HG02840 (cell line): ENCODE data around the gene SCARB1.

Source experiments
- ATAC-seq: cut with Tn5 transposase; IDR thresholded peaks from one replicate; pipeline ENCODE4 v1.9.1; 2021; ENCODE audit warnings: mild to moderate bottlenecking, moderate library complexity, moderate number of reproducible peaks; ENCODE audit not compliant: unreplicated experiment, low FRiP score

SCARB1 gene

DNA sequence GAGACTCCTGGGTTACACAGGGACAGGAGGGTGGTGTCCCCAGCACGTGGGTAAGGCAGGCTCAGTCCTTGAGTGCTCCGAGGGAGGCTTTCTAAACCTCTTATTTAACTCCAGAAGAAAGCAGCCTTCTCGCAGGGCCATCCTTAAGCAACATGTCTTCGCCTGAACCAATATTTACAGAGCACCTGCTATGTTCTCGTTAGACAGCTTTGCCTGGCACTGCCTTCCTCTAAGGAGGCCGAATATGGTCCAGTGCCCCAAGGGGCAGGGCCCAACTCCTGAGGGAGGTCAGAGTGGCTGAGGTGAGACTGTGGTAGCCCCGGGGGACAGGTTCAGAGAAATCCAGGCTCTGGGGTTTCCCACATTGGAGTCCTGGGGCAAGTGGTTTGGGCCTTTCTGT lies 2.1 kb upstream of the SCARB1 start:
- ATAC-seq = no peak

DNA sequence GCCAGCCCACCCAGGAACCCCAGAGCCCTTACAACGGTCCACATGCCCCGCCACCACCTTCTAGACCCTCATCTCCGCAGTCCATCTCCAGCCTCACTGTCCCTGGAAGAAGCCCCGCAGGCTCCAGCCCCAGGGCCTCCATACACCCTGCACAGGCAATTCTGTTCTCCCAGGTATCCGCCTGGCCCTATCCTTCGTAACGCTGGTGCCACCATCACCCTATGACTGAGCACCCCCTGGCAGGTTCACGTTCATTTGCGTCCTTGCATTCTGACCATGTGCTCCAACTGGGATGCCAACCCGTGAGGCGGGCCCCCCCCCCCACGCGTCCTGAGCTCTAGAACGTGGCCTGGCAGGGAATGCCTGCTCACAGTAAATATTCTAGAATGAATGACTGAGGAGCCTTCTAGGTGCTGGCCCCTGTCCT lies 675 bp upstream of the SCARB1 start:
- no peak for ATAC-seq

DNA sequence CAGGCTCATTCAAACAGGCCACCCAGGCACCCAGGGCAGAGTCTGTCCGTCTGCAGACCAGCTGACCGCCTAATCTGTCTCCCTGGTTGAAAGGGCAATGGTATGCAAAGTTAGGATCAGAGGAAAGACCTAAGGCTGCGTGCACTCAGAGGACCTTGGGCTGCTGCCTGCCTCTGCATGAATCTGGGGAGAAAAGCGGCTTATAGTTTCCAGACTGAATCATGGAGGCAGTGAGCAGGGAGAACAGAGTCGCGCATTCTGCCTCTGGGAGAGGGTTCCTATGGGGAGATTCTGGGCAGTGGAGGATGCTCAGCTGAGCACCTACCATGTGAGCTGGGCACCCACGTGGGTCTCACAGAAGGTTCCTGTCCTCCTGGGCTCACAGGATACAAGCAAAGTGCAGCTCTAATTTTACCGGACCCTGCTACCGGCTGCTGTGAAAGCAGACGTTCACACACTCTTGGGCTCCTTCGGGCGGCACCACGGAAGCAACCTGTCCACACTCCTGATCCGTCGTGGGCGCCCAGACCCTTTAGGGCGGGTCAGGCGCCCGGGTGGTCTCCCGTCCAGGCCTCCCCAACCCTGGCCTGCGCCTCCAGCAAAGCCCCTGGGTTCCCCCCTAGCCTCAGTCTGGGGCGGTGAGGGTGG lies 772 bp downstream of the SCARB1 start:
- ATAC-seq = peak; percentile 25

DNA sequence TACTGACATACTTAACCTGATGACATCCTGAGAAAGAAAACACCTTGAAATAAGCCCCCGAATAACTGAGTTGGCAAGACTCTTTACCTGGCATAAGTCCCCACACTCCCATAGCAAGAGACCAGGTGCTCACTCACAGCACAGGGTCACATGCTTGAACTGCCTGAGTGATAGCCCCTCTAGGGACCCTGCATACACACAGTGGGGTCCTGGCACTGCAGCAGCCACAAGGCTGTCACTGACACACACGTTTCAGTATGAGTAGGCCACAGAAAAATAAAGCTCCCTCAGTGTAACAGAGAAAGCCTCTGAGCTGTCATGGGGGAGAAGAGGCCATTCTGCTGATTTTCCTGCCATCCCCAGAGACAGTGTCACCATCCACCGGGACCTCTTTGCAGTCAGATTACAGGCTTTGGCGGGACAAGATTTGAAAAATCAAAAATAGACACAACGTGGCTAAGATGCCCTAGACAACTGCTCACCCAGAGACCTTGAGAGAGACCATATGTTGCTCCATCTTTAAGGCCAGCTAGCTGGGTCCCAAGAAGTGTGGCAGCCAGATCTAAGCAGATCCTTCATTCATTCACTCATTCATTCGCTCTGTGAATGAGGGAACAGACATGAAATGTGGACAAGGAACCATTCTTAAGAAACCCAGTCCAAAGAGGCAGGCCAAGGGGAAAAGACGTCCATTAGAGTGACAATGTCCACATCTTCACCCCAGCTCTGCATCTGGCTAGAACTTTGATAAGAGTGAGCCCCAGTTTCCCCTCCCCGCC lies 1.6 kb downstream of the SCARB1 start:
- no peak for ATAC-seq

DNA sequence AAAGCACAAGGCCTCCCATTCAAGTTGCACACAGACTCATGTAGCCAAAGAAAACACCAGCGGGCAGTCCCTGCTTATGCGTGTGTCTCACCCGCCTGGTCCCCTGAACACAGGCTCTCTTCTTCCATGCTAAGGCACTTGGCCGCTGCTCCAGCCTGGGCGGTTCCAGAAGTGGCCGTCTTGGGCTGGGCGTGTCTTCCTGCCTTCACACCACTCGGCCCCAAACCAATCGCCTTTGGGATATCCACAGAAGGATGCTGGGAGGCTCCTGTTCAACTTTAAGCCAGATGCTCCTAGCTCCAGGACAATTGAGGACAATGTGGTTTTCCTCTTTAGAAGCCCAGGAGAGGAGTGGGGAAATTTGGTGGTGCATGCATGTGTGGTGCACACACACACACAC lies 2.2 kb downstream of the SCARB1 start:
- no peak for ATAC-seq

DNA sequence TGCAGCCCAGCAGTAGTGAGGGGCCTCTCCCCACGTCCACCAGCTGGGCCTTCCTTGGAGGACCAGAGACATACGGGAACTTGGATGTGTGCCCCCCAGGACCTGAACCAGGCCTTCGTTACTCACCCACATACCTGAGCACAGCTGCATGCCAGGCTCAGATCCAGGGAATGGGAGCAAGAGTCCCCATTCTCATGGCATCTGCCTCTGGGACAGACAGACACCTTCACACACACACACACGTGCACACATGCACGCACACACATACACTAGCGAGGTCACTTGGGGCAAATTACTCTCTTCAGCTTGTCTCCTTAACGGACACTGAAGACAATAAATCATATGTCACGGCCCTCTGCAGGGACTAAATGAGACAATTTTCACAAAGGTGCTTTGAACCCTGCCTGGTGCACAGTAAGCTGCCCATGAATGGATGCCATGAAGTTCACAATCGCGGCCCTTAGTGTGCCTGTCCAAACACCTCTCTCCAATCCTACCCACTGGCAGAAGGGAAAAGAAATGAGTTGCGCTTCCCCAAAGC lies 5.7 kb downstream of the SCARB1 start:
- no peak for ATAC-seq

DNA sequence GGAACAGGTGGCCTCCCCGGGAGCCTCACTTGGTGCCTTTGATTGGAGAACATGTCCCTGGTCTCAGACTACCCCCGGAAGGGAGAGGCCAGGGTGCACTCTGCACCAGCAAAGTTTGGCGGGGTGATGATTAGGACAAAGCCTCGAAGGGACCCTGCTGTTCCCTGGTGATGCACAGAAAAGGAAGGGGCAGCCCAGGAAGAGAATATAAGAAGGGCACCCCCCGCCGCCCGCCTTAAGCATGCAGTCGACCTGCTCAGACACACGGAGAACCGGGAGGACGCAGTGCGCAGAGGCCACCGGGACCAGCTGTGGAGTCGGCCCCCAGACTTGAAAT lies 6.9 kb downstream of the SCARB1 start:
- ATAC-seq = no peak

DNA sequence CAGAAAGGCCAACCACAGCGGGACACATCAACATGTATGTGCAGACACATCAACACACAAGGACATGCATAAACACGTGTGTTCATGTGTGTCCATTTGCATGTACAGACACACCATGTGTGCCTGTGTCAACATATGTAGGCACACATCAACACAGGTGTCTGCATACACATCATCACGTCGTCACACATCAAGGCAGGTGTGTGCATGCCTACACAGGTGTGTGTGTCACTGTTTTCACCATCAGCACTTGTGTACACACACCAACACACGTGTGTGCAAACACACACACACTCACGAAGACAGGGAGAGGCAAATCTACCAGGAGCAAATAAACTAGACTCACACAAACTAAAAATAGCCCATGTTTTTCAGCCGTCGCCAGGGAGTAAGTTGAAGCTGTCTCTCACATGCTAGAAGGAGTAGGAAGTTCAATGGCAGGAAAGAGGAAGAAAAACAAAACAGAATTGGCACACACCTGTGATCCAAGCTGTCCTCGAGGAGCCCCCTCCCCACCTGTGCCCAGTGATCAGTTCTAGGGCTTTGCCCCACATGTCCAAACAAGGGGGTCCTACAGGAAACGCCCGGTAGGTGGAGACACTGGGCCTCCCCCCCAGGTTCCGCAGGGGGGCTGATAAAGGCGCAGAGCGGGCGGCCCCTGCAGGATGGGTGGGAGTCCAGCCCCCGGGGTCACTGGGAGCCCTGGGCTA lies 7.4 kb downstream of the SCARB1 start:
- ATAC-seq = no peak

DNA sequence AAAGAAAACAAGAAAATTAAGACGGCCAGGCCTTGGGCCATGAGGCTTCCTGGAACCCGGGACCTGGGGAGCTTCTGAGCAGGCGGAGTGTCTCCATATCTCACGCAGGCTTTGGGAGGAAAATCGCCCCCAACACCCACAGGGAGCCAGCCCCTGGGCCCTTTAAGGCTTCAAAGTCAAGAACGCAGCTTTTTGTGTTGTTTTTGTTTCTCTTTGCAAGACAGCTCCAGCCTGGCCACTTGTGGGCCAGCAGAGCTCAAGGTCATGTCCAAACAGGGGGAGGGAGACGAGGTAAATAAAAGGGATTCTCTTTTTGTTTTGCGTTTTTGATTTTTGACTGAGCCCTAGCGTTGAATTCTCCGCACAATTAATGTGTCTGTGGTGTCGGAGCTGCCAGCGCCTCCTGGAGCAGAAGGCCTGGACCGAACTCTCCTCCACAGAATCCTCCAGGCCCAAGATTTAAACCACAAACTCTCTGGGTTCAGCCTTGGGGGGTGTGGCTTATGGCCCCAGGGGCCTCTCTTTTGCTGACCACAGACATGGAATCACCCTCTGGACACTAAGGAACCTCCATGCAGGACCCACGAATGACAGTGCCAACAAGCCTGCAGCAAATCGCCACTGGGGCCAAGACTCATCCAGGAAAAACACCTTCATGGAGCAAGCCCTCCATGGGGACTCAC lies 8.2 kb downstream of the SCARB1 start:
- ATAC-seq = no peak

DNA sequence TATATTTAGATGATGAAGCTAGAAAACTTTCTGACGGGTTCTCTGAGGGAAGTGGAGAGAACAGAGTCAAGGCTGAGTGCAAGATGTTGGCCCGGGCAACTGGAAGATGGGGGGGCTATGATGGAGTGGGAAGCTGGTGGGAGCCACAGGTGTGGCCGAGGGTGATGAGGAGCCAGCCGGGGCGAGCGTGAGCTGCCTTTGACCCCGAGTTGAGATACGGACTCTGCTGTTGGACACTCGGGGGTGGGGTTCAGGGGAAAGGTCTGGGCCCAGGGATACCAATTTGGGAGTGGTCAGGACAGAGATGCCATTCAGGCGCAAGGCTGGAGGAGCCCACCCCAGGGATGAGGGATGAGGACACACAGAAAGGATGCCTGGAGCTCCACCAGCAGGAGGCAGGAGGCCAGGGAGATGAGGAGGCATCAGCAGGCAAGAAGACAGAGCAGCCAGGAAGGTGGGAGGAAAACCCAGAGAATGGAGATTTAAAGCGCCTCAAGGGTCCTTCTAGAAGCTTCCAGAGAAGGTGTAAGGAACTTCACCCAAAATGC lies 9.0 kb downstream of the SCARB1 start:
- no peak for ATAC-seq

DNA sequence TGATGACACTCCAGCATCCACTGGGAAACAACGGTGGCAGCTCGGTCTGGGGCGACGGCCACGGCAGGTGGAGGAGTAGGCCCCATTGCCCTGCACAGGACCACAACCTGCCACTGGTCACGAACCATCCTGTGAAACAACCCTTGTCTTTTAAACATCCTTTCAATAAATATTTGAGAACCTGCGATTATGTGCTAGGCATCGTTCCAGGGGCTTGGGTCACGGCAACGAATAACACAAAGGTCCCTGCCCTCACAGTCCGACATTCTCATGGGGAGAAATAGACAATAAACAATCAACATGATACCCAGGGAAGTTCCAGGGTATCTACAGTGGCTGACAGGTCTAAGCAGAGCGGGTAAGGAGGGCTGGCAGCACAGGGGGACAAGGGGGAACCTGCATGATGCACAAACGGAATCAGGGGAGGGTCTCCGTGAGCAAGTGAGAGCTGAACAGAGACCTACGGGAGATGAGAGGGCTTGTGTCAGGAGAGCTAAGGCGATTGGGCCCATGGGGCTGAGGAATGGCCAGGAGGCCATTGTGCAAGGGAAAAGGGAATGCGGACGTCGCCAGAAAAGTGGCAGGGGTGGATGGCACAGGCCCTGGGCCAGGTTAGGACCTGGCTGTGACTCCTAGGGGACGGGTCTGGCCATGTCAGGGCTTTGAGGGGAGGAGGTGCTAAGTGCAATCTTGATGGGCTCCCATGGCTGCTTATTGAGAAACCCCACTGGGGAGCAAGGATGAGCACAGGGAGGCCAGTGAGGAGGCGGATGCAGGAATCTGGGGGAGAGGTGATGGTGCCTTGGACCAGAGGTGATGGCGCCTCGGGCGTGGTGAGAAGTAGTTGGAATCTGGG lies 9.7 kb downstream of the SCARB1 start:
- no peak for ATAC-seq

DNA sequence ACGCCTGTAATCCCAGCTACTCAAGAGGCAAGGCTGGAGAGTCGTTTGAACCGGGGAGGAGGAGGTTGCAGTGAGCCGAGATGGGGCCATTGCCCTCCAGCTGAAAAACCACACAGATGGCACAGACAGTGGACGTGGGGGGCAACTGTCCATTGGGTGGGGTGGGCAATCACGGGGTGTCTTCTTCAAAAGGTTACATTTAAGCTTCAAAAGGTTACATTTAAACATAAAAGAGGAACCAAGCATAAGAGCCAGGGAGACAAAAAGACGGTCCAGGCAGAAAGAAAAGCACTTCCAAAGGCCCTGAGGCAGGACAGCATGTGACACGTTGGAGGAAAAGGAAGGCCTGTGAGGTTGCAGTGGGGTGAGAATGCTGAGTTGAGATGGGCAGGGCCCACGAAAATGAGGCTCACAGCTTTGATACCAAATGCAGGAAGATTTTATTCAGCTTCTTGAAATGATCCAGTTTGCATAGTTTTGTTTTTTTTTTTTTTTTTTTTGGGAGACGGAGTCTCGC lies 10.7 kb downstream of the SCARB1 start:
- ATAC-seq = no peak

DNA sequence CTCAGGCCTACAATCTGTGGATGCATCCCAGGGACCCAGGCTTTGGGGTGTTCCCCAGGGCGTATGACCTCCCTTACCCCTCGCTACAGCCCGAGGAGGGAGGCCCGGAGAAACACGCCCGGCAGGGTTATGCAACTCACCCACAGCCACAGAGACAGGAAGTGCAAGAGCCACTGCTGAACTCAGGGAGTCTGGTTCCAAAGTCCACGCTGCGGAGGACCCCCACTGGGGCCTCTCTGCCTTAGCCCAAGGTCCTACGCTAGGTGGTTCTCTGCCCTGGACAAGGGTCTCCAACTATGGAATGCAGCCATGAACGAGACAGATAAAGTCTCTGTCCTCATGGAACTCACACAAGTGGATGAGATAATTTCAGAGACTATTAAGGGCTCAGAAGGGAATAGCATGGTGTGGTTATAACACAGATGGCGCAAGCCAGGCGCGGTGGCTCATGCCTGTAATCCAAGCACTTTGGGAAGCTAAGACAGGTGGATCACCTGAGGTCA lies 11.3 kb downstream of the SCARB1 start:
- no peak for ATAC-seq

DNA sequence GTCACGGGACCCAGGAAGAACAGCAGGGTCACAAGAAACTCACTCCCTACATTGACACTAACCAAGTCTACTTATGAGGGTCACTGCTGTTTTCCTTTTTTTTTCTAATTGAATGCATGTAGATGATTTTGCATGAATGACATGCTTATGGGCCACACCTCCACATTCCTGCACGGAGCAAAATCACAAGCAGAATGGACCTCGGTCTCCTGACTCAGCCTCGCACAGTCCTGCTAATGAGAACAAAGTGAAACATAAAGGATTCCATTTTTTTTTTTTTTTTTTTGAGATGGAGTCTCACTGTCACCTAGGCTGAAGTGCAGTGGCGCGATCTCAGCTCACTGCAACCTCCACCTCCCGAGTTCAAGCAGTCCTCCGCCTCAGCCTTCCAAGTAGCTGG lies 12.3 kb downstream of the SCARB1 start:
- ATAC-seq = no peak

DNA sequence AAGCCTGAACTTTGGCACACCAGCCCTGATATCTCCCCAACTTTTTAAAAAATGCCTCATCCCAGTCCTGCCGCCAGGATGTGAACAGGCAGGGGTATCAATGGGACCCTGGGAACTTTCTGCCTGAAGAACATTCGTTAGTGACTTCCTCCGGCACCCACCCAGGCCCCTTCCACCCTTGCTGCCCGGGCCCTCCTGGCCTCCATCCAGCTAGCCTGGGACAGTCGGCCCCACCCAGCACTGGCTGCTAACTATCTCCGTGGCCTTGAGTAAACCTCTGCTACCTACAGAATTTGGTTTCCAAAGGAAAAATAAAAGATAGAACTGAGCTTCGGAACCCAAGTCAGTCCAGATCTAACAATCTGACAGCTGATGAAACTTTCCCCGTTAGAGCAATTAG lies 14.3 kb downstream of the SCARB1 start:
- no peak for ATAC-seq

DNA sequence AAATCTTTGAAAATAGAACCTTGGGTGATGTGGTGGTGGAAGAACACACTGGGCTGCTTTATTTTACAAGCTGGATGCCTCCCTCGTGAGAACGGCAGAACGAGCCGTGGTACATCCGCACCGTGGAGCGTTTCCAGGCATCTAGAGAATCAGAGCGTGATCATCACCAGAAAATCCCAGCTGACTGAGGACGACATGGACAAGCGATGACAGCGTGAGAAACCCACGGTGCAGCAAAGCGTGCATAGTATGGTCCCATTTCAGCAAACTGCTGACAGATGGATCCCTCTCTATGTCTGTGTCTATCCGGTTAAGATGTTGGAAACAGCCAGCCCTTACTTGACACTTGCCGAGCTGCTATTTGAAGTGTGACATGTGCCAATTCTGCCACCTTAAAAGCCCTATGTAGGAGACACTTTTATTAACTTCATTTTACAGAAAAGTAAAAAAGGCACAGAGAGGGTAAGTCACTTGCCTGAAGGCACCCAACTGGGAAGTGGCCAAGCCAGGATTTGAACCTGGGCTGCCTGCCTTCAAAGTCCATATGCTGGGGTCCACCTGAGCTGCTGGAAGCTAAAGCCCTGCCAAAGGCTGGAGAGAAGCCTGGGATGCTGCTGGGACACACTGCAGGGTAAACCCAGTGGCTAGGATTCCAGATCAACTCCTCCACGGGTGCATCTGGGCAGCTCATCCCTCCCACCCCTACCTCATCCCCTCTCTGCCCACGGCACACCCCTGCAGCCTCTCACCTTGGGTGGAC lies 14.9 kb downstream of the SCARB1 start:
- ATAC-seq = no peak

DNA sequence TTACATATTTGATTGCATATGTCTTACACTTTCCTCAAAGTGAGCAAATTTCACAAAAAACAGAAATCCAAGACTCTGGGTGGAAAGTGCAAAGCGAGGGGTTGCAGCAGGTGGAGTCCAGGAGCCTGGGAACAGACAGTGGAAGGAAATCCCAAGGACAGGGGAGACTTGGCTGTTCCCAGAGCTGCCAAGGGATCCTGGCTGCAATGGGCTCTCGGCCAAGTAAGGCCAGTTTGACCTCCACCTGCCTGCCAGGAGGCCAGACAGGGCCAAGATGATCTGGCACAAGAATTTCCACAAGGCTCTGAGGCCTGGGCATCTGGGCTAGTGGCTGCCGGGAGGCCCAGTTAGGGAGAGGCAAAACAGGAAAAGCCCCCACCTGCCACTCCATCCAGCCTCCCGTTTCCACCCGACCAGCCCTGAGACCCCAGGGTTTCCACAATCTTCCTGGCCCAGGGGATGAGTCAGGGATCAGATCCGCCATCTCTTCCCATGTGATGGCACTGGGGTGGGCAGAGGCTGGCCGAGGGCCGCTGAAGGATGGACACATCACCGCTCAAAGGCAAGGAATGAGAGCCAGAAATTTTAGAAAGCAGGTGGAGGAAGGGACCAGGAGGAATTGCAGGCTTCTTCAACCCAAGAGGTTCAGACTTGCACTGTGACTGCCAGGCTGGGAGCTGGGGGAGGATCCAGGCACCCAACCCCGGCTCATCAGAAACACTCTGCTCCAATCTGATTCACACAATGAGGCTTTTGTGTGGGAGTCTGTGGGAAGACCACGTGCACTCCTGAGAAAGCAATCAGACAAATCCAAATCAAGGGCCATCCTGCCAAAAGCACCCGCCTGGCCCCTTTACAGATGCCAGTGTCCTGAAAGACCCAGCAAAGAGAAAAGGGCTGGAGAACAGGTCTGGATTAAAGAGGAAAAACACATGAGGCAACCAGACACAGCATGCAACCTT lies 16.3 kb downstream of the SCARB1 start:
- ATAC-seq = no peak
